HK-2 (cell line): Measurements from ENCODE around the gene PARD3B.

Experiments
- DNase-seq: peaks from one replicate; pipeline ENCODE4 v3.0.0-alpha.2; 2018; ENCODE audit not compliant: unreplicated experiment

PARD3B gene

DNA sequence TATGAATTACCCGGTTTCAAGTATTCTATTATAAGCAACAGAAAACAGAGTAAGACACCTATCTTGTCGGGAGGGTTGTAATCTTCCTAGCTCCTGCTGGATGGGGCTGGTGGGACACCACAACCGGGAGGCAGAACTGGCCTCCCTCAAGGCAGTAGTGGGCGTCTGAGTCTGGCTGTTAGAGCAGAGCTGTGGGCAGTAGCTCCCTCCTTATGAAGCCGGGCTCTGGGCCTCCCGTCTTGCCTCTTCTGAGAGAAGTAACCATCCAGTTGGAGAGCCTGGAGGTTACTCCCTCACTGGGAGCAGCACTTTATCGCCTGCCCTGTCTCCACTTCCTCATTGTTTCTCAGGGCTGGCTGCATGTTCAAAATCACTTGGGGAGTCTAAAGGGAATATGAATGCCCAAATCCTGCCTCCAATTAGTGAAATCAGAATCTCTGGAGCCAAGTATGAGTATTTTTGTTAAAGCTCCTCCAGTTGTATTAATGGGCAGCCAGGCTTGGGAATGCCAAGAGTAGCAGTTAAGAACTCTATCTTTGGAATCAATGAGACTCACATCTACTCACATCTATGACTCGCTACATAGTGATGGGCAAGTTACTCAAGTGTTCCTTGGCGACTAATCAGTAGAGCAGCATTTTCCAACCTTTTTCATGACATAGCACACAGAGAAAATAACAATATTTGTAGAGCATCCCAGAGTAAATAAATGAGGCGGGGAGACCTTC, 1109.8 kb downstream of the PARD3B start:
- DNase-seq: no peak

DNA sequence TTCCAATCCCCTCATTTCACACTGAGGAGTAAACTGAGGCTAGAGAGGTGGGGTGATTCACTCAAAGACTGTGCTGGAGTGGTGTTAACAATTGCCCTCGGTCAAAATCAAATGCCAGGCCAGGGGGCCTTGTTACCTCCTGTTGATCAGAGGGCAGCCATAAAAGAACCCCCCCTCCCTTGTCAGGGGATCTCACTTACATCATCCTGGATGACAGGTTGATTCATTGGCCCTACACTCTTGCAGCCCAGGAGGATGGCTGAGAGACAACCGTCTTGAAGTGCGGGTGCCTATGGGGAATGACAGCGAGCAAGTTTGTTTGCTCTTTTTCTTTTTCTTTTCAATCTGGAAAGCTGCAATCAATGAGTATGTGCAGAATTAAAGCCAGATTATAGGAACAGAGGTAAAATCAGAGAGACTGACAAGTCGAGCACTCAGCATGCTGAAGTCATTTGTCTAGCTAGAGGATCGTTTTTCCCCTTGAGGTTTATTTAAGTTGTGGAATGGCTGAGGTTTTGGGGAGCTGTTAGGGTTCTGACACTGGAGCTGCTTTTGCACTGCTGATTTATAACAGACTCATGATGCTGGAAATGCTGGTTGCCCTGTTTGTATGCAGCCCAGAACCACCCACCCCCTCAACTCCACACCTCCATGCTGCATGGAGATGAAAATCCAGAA, 1110.6 kb downstream of the PARD3B start:
- no peak for DNase-seq

DNA sequence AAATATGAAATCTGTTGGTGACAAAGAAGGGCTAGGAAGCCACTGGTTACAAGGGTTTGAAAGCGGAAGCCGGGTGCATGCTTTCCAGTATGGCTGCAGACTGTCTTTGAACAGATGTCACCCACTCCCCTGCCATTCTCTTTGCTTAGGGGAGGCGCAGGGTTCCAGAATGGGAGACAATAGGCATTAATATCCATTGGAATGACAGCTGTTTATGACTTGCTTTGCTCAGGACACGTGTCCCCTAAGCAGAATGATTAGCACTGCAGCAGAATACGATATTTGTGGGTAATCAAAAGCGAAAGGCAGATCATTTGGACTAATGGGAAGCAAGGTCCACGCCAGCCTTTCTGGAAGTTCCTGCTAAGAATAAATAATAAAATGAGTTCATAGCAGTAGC, 1111.2 kb downstream of the PARD3B start:
- DNase-seq: no peak

DNA sequence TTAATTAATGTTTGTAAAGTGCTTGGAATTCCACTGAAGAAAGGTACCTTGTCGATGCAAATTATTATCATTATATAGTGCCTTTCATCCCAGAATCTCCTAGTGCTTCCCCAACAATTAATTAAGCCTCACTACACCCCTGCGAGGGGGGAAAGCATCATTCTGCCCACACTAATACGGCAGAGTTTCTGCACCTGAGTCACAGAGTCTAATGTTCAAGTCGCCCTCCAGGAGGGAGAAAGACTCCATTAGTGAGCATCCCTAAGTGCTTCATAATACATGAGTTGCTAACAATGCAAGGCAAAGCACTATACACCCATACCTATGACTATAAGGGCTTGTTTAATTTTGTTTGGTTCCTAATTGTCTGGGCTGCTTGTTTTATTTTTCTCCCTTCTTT, 1111.7 kb downstream of the PARD3B start:
- DNase-seq: no peak

DNA sequence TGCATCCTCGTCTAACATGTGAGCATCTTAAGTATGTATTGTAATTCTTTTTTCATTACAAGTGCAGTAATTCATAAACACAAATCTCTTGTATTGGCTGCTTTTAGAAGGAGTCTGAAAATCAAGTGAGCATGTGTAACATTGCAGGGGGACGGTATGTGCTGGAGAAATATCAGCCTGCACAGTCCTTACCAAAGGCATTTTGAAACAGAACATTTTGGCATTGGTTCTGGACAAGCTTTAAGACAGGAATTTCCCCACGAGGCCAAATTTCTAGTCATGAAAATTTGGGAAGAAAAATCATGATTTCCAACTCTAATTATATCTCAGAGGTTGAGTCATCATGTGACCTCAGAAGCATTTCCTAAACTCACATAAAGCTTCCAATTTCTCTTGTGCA, 1112.3 kb downstream of the PARD3B start:
- no peak for DNase-seq

DNA sequence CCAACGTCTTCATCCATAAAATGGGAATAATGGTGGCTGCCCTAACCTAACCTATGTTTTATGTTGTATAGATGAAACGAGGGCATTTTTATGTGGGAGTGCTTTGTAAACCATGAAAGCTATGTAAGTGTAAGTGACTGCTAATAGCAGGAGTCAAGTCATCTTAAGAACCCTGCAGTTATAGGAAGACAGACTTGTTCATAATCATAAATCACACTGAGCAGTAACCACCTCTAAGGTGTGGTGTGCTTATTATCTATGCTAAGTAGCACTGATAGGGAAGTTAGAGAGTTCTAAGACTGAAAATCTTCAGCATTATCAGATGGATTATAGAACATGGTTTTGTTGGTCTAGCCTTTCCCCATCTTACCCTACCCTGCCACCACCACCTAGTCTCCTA, 1112.8 kb downstream of the PARD3B start:
- DNase-seq: no peak

DNA sequence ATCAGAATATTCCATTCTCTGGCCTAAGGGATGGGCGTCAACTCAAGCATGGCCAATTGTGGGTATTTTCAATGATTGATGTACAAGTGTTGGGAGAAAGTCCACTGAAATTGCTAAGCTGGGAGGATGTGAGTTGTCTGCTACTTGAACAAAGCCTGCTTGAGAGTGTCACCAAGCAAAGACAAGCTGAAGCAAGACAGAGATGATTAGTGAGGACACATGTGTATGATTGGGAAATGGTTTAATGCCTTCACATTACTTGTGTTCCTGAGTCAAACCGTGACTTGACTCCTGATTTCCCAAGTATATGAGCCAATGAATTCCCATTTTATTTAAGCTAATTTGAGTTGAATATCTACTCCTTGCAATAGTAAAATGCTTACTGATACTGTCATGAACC, 1113.3 kb downstream of the PARD3B start:
- DNase-seq: no peak

DNA sequence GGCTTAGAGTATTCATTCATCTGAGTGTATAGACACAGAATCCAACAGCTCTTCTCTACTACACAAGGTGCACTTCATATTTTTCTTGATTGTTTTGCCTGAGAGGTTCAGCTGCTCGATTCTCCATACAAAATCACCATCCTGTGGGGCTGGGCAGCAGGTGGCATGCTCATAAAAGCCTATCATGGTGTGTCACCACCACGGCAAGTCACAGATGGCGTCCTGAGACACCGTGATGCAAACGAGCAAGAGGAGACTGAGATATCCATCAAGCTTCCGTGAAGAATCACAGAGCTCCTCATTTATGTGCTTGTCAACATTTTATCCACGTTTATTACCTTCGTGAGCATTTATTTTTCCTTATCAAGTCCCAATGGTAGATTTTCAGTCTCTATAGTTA, 1114.6 kb downstream of the PARD3B start:
- DNase-seq: no peak

DNA sequence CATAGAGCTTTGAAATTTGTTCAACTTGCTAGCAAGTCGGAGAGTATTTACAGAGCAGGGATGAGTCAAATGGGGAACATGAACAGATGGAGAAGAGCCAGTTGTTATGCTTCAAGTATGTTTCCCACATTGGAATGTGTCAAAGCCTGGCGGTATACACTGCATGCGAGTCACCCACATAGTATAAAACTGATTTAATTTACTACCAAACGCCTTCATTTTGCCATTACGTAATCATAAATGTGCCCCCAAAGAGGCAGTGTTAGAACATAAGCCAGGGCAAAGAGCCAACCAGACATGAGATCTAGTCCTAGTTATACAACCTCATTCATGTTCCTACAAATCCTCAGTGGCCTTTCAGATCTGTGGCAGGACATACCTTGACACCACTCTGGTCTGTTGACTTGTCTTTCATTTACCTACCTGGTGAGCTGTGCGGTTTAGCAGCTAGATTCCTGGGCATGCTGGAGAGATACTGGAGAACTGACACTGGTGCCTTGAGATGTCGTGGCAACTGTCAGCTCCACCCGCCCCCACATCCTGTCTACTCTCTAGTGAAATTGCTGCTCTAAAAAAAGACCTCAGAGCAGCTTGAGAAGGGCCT, 1115.3 kb downstream of the PARD3B start:
- no peak for DNase-seq

DNA sequence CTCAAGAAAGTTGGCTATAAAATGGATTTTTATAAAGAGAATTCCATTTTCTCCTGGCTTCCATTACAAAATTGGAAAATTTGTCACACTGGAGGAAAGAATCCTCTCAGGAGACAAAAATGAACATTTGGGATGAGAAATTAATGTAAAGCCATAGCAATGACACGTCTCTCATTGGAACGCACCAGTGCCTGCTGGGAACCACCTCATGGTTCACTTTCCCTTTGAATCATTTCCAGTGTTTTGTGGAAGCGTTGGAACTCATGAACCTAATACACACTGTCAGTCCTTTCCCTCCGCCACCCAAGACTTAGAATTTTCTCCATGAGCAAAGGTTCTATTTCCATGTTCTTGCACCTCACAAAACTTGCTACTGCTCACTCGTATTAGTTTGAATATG, 1116.0 kb downstream of the PARD3B start:
- DNase-seq: no peak

DNA sequence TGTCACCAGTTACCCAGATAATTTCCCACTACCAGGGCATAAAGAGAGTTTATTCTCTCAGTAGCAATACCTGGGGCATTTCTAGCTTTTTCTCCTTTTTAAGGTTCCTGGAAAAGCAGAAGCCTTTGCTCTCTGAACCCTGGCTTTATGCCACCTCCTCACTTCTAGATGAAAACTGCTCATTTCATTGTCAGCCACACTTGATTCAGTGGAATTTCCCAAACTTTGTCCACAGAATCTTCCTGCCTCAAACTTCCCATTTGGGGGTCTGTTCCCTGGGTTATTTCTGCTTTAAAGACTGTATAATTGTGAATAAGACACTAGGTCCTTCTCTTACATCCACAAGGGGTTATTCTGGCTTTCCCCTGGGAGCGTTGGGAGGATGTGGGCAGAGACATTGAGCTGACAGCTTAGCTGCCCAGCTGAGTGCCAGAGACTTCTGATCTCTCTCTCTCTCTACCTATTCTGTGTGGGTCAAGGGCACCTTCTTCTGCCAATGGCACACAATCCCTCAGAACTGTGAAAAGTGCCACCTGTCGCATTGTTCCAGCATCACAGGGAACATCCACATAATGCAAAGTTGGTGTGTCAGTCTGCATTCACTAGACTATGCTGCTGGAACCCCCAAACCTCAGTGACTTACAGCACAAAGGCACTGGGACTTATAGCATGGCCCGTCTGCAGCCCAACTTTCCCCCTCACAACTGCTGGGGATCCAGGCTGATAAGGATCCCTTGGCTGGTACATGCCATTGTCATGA, 1117.1 kb downstream of the PARD3B start:
- DNase-seq: no peak

DNA sequence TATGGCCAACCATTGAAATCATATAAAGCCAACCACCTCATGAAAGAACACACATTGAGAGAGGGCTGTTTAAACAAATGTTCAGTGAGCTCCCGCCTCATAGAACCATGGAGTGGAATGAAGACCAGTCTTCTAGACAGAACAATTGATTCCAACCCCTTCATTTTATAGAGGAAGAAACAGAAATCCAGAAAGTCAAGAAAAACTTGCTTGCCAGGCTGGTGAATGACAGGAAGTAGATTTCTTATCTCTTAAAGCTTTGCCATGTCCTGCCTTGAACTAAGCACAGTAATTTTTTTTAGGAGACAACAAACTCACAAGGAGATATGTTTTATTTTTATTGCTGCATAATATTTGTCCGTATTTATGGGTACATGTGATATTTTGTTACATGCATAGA, 1120.5 kb downstream of the PARD3B start:
- no peak for DNase-seq
